LNCAP (cell line): Measurements from ENCODE around the gene RPUSD1.

Source experiments
- TF ChIP-seq, protein P1 (sequence below): fragments of 450-650 bp; IDR thresholded peaks from 2 replicates; pipeline ENCODE4 v1.5.1; 2017; ENCODE audit warnings: mild to moderate bottlenecking

RPUSD1 gene

DNA sequence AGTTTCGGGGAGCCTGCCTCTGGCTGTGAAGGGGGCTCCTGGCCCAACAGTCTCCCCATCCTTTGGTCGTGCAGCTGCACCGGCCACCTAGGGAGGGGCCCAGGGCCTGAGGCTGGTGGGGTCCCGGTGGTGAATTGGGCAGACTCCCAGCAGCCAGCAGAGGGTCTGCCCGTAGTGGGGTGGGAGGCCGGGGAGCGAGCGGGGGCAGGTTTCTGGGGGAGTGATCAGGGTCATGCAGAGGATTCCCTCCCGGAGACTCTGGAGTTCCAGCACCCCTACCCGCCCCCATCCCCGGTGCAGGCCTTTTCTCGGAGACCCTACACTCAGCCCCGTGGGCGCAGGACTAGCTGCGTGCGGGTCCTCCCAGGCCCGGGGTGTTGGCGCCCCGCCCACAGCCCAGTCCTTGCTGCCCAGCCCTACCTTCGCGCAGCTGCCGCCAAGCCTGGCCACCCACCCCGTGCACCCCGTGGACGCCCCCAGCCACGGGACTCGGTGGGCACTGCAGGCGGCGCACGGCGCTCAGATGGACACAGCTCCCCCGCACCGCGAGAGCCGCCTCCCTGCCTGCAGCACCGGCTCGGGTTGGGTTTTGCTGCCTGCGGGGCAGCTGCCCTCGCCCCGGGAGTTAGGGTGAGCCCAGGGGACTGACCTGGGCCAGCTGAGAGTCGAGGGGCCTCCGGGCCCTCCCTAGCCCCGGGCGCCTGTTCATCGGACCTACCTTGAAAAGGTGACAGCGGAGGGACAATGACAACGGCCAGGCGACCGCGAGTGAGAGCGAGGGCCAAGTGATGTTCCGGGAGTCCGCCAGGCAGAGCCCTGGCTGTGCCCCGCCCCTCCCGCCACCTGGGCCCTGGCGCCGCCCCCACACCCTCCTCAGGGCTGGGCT is 12.0 kb upstream of the RPUSD1 start, which contains the start of gene GNG13:
TSS of gene GNG13 (minus strand) at position 787 of the 886 bp plus-strand sequence. CDS start 1,657 bp downstream, outside the sequence.
- TF ChIP-seq, protein P1, sequence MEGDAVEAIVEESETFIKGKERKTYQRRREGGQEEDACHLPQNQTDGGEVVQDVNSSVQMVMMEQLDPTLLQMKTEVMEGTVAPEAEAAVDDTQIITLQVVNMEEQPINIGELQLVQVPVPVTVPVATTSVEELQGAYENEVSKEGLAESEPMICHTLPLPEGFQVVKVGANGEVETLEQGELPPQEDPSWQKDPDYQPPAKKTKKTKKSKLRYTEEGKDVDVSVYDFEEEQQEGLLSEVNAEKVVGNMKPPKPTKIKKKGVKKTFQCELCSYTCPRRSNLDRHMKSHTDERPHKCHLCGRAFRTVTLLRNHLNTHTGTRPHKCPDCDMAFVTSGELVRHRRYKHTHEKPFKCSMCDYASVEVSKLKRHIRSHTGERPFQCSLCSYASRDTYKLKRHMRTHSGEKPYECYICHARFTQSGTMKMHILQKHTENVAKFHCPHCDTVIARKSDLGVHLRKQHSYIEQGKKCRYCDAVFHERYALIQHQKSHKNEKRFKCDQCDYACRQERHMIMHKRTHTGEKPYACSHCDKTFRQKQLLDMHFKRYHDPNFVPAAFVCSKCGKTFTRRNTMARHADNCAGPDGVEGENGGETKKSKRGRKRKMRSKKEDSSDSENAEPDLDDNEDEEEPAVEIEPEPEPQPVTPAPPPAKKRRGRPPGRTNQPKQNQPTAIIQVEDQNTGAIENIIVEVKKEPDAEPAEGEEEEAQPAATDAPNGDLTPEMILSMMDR: no peak

DNA sequence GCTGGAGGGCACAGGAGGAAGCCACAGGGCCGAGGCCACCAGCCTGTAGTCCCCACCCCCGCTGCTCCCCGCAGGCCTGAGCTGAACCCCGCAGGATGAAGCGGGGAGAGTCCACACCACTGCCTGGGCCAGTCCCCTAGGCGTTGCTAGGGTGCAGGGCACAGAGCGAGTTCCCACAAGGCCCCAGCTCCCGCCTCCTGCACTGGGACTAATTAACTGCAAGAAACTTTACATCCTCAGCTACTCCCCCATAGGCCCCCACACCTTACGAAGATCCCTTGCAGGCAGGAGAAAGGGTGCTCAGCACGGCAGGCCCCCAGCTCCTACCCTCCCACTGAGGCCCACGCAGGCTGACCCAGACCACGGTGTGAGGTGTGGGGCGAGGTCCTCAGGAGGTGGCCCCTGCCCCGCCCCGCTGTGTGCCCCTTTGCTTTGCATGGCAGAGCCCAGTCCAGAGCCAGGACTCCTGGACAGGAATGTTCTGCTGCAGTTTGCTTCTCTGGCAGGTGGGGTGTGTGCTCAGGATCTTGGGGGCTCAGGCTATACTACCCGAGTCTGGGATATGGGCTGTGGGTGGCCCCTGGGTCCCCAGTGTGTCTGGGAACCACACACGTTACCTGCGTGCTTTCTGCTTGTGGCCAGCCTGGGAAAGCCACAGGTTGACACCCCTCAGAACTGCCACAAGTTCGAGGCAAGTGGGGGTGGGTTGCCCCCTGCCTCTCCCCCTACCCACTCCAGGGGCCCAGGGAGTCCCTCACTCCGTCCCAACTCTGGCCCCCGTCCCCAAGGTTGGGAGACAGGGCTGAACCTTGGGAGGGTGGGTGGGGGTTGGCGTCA is 11.1 kb upstream of the RPUSD1 start:
- TF ChIP-seq, protein P1: no peak

DNA sequence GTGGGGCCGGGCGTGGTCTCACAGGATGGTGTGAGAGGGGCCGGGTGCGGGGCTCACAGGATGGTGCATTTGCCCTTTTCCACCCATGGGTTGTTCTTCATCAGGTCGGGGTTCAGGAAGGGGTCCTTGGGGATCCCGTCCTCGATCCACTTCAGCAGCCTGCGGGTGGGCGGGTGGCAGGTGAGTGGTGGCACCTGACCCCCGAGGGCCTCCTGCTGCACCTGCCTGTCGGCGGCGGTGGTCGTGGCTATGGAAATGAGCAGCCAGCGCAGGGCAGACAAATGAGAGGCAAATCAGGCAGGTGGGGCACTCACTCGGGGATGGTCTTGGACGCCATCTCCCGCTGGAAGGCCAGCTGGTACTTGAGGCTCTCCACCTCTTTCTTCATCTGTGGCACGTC is 10.5 kb upstream of the RPUSD1 start:
- TF ChIP-seq, protein P1: no peak

DNA sequence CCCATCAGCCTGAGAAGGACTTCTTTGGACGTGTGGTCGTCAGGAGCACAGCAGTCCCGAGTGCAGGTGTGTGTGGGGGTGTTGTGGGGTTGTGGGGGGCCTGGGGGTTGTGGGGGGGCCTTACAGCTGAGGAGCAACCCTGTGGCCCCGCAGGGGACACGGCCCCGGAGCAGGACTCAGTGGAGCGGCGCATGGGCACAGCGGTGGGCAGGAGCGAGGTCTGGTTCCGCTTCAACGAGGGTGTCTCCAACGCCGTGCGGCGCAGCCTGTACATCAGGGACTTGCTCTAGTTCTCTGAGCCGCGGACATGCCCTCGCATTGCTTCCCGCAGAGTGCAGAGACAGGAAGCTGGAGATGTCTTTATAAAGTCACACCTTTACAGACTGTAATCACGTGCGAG is 9.5 kb upstream of the RPUSD1 start:
- TF ChIP-seq, protein P1: no peak

DNA sequence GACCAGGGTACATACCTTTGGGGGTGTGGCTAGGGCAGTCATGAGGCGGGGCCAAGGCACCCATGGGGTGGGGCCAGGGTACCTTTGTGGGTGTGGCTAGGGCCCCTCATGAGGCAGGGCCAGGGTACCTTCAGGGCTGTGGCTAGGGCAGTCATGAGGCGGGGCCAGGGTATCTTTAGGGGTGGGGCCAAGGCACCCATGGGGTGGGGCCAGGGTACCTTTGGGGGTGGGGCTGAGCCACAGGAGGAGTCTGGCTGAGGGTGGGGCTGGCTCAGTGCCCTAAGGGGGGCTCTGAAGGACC is 8.9 kb upstream of the RPUSD1 start:
- TF ChIP-seq, protein P1: no peak

DNA sequence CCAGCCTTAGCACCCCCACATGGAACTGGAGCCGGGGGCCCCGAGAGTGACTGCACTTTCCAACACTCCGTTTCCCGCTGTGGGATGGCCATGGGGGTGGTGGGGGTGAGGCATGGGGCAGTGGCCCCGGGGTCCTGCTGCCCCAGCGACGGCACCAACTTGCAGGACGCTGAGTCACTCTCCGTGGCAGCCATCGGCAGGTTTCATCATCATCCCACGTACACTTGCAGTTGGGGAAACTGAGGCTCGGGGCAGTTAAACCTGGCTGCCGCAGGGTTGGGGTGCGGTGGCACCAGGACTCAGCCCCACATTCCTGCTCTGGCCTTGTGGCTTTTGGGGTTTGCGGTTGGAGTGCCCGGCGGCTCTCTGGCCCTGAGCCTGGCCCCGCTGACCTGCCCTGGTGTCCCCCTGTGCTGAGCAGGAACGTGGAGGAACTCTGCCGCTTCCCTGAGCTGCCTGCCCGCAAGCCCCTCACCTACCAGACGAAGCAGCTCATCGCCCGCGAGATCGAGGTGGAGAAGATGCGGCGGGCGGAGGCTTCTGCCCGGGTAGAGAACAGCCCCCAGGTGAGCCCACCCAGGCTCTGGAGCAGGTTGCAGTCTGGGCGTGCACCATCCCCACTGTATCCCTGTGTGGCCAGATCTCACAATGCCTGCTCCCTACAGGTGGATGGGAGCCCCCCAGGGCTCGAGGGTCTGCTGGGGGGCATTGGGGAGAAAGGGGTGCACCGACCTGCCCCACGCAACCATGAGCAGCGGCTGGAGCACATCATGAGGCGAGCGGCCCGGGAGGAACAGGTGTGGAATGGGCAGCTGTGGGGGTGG is 8.3 kb upstream of the RPUSD1 start:
- TF ChIP-seq, protein P1: no peak

DNA sequence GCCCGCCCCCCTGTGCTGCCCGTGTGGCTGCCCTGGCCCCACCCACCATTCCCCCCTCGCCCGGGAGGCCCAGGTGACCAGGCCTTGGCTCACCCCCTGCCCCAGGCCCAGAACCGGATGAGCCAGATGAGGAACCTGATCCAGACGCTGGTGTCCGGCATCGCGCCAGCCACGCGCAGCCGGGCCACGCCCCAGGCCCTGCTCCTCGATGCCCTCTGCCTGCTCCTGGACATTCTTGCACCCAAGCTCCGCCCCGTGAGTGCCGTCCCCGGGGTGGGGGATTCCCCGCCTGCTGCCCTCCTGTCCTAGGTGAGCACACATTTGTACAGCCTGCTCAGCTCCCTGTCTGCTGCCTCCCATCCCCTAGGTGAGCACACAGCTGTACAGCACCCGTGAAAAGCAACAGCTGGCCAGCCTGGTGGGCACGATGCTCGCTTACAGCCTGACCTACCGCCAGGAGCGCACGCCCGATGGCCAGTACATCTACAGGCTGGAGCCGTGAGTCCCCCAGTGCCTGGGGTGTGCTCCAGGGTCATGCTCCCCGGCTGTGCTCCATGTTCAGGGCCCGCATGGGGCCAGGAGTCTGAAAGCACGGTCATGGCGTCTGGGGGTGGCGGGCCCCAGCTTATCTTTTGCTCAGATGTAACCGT is 7.5 kb upstream of the RPUSD1 start:
- TF ChIP-seq, protein P1: no peak
